Neuron (in vitro differentiated cells): Measurements from ENCODE around the gene CAMK2N2.

Experiments
- H2AFZ ChIP-seq: one replicate; pipeline ENCODE4 v1.6.1; 2013; ENCODE audit warnings: low read depth, mild to moderate bottlenecking, inconsistent platforms, low read length, moderate library complexity
- H3K27me3 ChIP-seq: one replicate; pipeline ENCODE4 v1.6.1; 2013; ENCODE audit warnings: low read length; ENCODE audit not compliant: insufficient read depth
- H3K36me3 ChIP-seq: one replicate; pipeline ENCODE4 v1.6.1; 2013; ENCODE audit warnings: low read length; ENCODE audit not compliant: insufficient read depth
- H3K4me1 ChIP-seq: one replicate; pipeline ENCODE4 v1.6.1; 2013; ENCODE audit warnings: low read length; ENCODE audit not compliant: insufficient read depth
- H3K4me3 ChIP-seq: 2 replicates; pipeline ENCODE4 v1.5.1; 2013; ENCODE audit warnings: mild to moderate bottlenecking, low read length, moderate library complexity
- H3K9me3 ChIP-seq: one replicate; pipeline ENCODE4 v1.6.1; 2013; ENCODE audit warnings: low read length

The CAMK2N2 gene

DNA sequence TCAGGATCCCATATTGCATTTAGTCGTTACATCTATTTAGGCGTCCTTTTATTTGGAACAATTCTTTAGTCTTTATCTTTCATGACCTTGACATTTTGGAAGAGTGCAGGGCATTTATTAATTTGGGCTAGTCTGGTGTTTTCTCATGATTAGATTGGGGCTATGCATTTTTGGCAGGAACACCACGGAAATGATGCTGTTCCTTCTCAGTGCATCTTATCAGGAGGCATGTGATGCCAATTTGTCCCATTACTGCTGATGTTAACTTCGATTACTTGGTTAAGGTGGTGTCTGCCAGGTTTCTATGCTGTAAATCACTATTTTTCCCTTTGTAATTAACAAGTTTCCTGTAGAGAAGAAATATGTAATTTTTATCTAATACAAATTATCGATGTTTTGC is 50.1 kb downstream of the CAMK2N2 start:
- H3K27me3 ChIP-seq, result peaks cover 3% of the 10 kb centered on the region

More for the DNA sequence above, 50.1 kb downstream of the CAMK2N2 start:
- no peaks in the 10 kb centered on the region for H3K36me3 ChIP-seq
- H3K4me3 ChIP-seq, result no peak overlapping the region
- no peaks in the 10 kb centered on the region for H3K9me3 ChIP-seq
- no peaks in the 10 kb centered on the region for H3K4me1 ChIP-seq
- no peak overlapping the region for H2AFZ ChIP-seq
